Stimulated activated CD4-positive, alpha-beta T cell treated with anti-CD3 and anti-CD28 coated beads, TNF-alpha, amount 100 ng/mL, for 24 hours (primary cell): ENCODE measurements around the gene PFKFB1.
"Not testable (repeated sequence)": the region's sequence is repeated elsewhere in the genome, so short reads cannot be mapped to it uniquely, and the experiment has no call there.

Experiments
- DNase-seq, 3 experiments: peaks; one replicate each; pipeline ENCODE4 v3.0.0-alpha.2; 2020; ENCODE audit warnings: low read depth in 3 of 3

Gene PFKFB1

DNA sequence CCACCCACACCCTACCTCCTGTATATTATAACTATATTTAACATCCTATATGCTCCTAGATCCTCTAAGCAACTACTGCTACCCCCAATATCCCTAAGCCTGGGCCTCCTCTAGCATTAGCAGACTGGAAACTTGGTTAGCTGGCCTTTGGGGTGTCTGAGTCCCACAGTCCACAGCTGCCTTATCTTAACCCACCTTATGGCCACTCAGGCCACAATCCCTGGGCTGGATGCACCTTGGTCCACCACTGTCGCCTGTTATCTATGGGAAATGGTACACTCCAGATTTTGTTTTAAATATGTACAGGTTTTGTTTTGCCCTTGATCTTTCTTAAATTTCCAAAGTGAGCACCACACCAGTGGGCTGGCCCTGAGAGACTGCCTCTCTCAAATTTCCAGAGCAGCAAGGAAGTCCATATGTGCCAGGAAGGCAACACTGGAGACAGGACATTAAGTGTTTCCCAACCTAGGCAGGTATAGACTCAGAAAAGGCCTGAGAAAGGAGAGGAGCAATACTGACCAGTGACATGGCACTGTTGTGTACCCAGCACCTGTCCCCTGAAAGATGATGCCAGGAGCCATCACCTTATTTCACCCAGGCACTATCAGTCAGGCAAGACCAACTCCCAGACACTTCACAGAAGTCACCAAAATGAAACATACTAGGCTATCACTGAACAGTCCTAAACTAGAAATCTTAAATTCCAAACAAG is 921 bp downstream of the PFKFB1 start:
- DNase-seq, result no peak

DNA sequence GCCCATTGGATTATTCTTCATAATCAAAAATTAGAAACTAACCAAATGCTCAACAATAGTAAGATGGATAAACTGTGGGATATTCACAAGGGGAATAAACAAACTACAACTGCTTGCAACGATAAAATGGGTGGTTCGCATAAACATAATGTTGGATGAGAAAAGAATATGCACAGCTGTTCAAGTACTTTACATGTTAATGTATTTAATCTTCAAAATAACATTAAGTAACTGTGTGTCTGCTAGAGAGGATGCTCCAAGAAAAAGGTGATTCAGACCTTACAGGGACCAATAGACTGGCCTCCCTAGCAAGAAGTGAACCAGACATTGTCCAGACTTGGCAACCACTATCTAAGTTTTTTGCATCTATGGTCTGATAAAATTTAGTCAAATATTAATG is 2.3 kb downstream of the PFKFB1 start:
- no peak for DNase-seq

DNA sequence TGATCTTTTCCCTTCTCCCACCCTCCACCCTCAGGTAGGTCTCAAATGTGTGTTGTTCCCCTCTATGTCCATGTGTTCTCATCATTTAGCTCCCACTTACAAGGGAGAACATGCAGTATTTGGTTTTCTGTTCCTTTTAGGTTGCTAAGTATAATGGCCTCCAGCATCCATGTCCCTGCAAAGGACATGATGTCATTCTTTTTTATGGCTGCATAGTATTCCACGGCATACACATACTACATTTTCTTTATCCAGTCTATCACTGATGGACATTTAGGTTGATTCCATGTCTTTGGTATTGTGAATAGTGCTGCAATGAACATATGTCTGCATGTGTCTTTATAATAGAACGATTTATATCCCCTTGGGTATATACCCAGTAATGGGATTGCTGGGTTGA is 10.7 kb downstream of the PFKFB1 start:
- not testable (repeated sequence) for DNase-seq

DNA sequence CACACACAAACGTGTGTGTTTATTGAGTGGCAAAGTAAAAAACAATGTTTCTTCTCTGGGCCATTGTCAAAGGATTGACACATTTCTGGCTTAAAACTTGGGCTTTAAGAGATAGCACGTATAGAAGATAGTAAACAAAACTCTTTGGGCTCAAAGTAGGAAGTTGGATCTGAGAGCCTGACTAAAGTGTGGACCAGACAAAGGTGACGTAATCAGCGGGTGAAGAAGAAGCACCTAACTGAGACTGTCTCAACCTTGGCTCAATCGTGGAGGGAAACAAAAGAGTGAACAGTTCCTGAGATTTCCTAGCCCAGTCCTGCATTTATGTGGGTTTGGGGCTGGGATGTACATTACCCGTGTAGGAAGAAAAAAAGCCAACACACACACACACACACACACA is 13.7 kb downstream of the PFKFB1 start:
- DNase-seq, result no peak

DNA sequence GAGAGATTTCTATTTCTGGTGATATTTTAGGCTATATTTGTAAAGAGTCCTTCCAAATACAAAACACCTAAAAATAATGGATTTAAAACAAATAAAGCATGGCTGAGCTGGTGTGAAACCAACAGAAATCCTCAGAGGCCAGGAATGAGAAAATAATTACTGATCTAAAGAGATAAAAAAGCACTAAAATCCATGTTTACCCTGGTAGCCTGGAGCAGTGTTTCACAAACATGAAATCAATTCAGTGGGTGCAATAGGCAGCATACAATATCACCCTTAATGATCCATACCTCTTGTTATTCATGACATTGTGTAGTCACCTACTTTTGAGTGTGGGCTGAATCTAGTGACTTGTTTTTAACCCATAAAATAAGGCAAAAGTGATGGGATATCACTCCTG is 14.6 kb downstream of the PFKFB1 start:
- DNase-seq, result no peak

DNA sequence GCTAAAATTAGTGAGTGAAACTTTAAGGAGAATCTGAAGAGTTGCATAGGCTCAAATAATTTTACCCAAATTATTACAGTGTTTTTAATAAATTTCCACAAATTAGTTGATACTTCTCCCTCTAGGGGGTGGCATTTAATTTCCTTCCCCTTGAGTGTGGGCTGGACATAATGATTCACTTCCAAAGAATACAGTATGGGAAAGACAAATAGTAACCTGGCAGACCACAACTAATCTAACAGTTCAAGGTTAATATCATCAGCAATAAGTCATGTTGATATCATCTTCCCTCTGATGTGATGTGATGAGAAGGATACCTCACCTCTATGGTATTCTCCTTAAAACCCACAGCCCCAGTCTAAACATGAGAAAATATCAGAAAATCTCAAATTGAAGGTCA is 15.5 kb downstream of the PFKFB1 start:
- no peak for DNase-seq

DNA sequence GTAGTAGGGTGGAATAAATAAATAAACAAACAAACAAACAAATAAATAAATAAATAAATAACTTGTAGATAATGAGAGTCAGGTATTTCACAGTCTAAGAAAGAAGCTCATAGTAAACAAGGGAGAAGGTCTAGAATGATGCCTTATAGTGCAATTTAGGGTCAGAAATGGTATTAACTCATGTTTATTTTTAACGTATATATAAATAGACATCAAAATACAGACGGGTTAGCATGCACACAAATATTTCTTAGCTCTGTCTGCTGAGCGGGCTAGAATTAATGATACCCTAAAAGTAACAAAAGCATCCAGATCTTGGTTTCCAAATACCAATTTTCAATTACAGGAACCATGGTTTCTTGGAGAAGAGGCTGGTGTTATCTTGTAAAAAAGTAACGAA is 16.6 kb downstream of the PFKFB1 start:
- DNase-seq, result no peak

DNA sequence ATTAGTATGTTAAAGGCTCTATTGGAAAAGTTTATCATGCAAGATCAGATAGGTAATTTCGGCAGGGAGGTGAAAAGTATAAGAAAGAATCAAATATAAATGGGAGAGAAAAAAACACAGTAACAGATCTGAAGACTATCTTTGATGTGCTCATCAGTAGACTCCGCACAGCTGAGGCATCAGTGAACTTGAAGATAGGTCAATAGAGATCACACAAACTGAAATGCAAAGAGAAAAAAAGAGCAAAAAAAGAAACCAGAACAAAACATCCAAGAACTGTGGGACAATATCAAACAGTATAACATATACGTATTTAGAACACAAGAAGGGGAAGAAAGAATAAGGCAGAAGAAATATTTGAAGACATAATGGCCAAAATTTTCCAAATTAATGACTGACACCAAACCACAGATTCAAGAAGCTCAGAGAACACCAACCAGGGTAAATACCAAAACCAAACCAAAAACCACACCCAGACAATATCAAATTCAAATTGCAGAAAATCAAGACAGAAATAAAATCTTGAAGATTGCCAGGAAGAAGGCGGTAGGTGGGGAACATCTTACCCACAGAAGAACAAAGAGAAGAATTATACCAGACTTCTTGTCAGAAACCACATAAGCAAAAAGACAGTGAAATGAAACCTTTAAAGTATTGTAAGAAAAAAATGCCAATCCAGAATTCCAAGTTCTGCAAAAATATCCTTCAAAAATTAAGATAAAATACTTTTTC is 29.1 kb downstream of the PFKFB1 start:
- no peak for DNase-seq

DNA sequence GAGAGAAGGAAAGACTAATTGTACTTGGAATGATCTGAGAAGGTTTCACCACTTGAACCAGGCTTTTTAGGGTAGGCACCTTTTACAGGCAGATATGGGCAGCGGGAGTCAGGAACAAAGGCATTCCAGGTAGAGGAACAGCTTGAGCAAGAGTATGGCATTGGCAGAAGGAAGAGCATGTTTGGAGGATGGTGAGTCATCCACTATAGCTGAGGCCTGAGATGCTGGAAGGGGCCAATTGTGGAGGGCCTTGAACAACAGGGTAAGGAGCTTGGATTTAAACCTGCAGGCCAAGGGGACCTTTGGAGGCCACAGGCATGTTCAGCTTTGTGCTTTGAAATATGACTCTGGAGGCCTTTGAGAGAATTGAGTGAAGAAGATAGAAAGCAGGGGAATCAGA is 32.2 kb downstream of the PFKFB1 start:
- no peak for DNase-seq

DNA sequence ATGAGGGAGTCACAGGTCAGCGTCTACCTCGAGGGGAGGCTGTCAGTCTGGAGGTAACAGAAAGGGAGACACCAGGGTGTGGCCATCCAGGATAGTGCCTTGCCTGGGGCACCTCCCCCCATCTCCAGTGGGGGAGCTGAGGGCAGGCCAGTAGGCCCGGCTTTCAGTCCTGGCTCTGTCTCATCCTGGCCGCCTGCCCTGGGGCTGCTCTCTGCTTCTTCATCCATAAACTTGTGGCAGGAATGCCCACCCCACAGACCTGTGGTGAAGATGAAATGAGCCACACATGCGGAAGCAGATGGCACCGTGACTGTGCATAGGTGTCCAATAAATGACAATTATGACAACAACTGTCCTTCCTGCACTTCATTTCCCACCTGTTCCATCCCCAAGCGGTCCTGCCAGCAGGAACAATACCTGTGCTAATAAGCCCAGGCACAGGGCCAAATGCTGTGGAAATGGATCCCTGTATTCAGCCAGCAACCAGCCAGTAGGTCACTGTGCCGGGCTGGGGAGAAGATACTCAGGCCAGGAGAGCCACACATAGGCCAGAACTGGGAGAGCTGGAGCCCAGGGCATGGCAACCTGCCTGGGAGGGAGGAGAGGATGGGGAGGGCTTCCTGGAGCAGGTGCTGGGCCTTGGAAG is 43.1 kb downstream of the PFKFB1 start:
- DNase-seq, result no peak

DNA sequence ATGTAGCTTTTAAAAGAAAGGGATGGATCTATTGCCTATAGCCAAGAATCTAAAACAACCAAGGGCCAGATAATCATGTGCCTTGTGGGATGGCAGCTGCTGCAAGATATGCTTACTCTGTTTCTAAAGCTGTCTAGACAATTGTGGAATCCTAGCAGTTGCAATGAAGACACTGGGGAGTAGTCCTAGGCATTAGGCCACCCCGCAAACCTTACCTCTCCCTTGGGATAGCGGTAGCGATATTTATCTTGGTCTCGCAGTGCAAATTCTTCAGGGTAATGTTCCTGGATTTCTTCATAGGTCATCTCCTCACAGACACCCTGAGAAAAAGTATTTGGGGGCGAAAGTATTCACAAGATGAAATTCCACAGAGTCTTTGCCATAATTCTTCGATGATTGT is 48.8 kb downstream of the PFKFB1 start:
- DNase-seq, result no peak

DNA sequence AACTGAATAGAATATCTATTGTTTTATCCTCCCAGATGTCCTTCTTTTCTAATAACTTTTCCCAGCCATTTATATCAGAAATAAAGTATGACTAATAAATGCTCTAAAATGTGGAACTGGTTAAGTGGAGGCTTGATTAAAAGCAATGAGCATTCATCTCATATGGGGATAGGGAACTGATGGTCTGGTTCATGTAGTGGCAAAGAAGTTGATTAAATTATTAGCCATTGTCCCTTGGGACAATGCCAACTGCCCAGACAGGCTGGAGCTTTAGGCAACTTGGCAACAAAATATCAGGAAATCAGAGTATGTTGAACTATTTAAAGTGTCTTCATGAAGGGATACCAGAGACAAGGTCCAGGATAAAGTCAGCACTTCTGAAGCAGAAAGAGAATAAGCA is 49.2 kb downstream of the PFKFB1 start:
- no peak for DNase-seq

DNA sequence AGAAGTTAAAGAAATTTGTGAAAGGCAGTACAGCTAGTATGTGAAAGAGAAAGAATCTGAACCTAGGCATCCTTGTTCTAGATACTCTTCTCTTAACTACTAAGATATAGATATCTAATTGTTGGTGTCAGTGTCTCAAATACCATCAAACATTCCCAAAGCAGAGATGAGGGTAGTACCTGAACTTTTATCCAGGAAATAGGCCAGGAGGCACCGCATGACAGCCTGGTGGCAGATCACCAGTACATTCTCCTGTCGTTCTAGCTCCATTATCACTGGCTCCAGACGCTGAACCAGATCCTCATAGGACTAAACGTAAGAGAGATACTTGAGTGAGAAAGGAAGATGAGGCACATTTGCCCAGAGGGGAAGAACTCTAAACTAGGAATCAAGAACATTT is 56.6 kb downstream of the PFKFB1 start:
- no peak for DNase-seq

DNA sequence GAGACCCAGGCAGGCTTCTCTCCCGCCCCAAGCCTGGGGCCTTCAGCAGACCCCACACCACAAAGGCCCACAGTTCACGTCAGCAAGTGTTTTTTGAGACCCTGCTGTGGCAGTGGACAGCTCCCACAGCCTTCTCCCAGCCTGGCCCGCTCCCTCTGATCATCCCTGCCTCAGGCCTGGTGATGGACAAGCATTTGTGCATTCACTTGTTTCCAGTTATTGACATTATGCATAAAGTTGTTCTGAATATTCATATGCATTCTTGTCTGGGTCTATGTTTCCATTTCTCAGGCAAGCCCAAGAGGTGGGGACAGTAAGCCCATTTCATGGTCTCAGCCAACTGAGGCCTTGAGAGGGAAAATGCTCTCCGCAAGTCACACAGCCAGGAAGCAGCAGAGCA is 58.7 kb downstream of the PFKFB1 start:
- no peak for DNase-seq

DNA sequence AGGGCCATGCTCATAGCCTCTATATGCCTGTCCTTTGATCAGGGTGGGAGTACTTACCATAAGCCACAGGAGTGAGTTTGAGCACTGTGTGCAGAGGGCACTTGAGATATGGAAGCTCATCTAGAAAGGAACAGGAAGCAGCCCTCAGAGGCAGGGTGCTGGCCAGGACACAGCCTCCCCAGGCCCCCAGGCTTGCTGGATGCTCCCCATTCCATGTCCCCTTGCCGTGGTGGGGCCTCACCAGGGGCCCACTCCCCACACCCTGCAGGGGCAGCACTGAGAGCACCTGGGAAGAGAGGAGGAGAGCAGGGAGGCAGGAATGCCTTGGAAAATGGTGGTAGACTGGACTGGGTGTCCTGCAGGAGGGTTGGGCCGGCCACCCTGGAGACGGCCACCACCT is 59.1 kb downstream of the PFKFB1 start:
- no peak for DNase-seq

DNA sequence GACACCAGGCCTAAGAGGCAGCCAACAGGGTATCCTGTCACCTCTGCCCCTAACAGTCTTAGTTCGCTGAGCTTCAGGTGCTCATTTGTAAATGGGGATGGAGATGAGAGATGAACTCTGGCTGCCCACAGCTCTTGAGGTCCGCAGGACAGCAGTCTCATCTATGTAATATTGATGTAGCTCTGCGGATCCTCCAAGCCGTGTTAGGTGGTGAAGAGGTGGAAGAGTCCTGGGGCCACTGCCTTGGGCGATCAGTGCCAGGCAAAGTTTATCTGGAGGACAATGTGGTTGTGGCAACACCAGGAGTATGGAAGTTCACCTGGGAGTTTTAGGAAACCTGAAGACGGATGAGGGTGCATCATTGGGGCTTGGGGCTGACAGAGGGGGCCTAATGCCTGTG is 59.9 kb downstream of the PFKFB1 start:
- no peak for DNase-seq

DNA sequence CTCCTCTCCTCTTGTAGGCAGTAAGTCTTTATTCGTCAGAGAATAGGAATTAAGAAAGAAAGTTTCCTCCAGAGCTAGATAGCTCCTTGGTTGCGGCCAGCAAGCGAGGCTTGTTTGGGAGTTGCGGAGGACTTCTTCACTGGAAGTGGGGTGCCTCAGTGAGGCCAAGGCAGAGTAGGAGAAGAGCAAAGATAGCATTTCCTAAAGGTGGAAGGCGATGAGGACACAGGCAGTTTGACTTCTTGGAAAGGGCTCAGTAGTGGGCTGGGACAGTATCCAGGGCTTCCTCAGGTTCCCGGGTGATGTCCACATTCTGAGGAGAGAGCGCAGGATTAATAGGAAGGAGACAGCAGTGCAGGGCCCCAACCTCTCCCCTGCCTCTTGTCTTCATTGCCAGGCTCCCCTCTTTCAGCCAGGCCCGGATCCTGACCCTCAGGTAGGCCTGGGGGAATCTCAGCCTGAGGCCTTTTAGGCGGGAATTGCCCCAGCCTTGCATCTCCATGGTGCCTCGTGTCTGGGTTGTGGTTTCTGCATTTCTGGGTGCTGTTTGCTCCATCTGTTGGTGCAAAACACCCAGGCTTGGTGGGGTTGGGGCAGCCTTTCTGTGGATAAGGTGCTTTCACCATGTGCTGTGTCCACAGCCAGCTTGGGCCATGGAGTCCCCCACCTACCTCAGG is 60.7 kb downstream of the PFKFB1 start:
- no peak for DNase-seq

DNA sequence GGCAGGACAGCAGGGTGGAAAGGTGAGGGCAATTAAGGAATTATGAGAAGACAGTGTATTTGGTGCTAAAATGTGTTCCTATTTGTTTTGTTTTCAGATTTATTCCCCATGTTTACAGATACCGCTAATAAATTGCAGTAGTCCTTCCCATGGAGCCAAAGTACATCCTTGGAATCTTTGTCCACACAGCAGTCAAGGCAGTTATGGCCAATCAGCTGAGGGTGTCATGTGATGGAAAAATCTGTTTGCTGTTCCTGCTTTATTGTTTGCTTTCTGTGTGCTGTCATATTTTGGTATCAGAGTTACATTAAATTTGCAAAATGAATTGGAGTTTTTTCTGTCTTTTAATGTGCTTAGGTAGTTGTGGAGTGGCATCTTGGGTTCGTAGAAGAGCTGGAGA is 62.9 kb downstream of the PFKFB1 start:
- no peak for DNase-seq

DNA sequence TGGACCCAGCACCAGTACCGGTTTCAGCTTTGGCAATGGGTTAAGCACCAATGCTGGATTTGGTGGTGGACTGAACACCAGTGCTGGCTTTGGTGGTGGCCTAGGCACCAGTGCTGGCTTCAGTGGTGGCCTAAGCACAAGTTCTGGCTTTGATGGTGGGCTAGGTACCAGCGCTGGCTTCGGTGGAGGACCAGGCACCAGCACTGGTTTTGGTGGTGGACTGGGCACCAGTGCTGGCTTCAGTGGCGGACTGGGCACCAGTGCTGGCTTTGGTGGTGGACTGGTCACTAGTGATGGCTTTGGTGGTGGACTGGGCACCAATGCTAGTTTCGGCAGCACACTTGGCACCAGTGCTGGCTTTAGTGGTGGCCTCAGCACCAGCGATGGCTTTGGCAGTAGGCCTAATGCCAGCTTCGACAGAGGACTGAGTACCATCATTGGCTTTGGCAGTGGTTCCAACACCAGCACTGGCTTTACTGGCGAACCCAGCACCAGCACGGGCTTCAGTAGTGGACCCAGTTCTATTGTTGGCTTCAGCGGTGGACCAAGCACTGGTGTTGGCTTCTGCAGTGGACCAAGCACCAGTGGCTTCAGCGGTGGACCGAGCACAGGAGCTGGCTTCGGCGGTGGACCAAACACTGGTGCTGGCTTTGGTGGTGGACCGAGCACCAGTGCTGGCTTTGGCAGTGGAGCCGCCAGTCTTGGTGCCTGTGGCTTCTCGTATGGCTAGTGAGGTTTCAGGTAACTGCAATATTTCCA is 63.5 kb downstream of the PFKFB1 start:
- no peak for DNase-seq

DNA sequence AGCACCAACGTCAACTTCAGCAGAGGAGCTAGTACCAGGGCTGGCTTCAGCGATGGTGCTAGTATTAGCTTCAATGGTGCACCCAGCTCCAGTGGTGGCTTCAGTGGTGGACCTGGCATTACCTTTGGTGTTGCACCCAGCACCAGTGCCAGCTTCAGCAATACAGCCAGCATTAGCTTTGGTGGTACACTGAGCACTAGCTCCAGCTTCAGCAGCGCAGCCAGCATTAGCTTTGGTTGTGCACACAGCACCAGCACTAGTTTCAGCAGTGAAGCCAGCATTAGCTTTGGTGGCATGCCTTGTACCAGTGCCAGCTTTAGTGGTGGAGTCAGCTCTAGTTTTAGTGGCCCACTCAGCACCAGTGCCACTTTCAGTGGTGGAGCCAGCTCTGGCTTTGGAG is 65.1 kb downstream of the PFKFB1 start:
- DNase-seq, result no peak

DNA sequence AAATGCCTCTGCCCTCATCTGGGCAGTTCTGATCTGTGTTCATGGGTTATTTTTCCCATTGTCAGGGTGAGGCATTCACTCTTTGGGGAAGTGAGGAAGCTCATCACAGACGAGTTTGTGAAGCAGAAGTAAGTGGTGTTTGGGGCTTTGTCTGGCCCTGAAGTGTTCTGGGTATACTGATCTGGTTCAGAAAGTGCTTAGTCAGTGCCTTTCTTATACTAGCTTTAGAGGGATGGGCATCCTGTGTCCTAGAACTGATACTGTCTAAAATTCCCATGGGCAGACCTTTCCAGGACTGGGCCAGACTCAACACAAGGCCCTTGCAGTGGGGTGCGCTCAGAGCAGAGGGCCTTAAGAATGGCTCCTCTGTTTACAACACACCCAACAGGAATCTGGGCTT is 67.0 kb downstream of the PFKFB1 start:
- no peak for DNase-seq

DNA sequence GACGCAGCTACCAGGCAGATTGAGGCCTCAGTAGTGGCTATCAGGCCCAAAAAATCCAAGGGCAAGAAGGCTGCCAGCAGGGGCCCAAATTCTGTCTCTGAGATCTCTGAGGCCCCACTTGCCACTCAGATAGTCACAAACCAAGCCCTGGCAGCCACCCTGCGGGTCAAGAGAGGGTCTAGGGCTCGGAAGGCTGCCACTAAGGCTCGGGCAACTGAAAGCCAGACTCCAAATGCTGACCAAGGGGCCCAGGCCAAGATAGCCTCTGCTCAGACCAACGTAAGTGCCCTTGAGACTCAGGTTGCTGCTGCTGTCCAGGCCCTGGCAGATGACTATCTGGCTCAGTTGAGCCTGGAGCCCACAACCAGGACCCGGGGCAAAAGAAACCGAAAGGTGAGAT is 70.6 kb downstream of the PFKFB1 start:
- no peak for DNase-seq
